Right atrium auricular region (tissue), 2 donors: ENCODE results near the gene ZNF160. TPM values are rescaled to one million over a fixed set of nuclear protein-coding genes. Genes with fewer than 3 reads are reported as not detected.

Experiments
- DNase-seq: peaks from one replicate; pipeline ENCODE4 v3.0.0-alpha.2; 2019; ENCODE audit warnings: low spot score
- H3K27ac ChIP-seq, 2 donors: fragments of 200-600 bp; sonication (generic); 1 replicate in 1 of 2; 2 replicates in 1 of 2; pipeline ENCODE4 v1.5.1; 2016 to 2019
- H3K27me3 ChIP-seq, 2 donors: fragments of 200-600 bp; sonication (generic); one replicate each; pipeline versions ENCODE4 v1.5.1 to v1.6.0; 2017 to 2019
- H3K36me3 ChIP-seq: fragments of 200-600 bp; sonication (generic); one replicate; pipeline ENCODE4 v1.5.1; 2016
- H3K4me1 ChIP-seq, 2 donors: fragments of 200-600 bp; sonication (generic); one replicate each; pipeline versions ENCODE4 v1.5.1 to v1.6.0; 2017 to 2019
- H3K4me3 ChIP-seq, 2 donors: fragments of 200-600 bp; sonication (generic); 1 replicate in 1 of 2; 2 replicates in 1 of 2; pipeline ENCODE4 v1.5.1; 2017 to 2019; ENCODE audit warnings: mild to moderate bottlenecking in 1 of 2, moderate library complexity in 1 of 2
- H3K9me3 ChIP-seq, 2 donors: fragments of 200-600 bp; sonication (generic); one replicate each; pipeline ENCODE4 v1.5.1; 2019
- CTCF ChIP-seq, 2 donors: fragments of 200-600 bp; sonication (generic); IDR thresholded peaks; one replicate each; pipeline ENCODE4 v1.5.1; 2019; ENCODE audit warnings: antibody characterized with exemption in 2 of 2
- total RNA-seq, 2 donors: library from RNA; depleted of rRNA; stranded (reverse); fragments of >200 nt; gene quantifications; one replicate each; pipeline ENCODE4 v1.1.0, GENCODE V29; 2016

The ZNF160 gene
- total RNA-seq, 2 donors from 2014 or later, result 16.6 to 19.2 TPM

- peak overlapping the region in 1 of 2 donors; percentile 39 for H3K27ac ChIP-seq
- peaks cover 0 to 10% of the 10 kb centered on the region in 2 donors for H3K4me1 ChIP-seq
- no peak for TF ChIP-seq CTCF (IDR thresholded peaks at IDR 0.05)
- H3K4me3 ChIP-seq, result no peak overlapping the region
- peaks cover 54% of the 10 kb centered on the region for H3K36me3 ChIP-seq
- H3K9me3 ChIP-seq, result peaks cover 0 to 6% of the 10 kb centered on the region in 2 donors
- DNase-seq, result no peak
- H3K27me3 ChIP-seq, result no peaks in the 10 kb centered on the region
Observed at GRCh38 chr19:53085496-53085895, 17.7 kb downstream of the ZNF160 start.

GRCh38 chr19:53082929-53083328 is 20.3 kb downstream of the ZNF160 start:
- Histone ChIP-seq H3K27me3 (no peaks in the 10 kb centered on the region), H3K4me1 (peaks cover 0 to 15% of the 10 kb centered on the region in 2 donors), H3K9me3 (peaks cover 0 to 8% of the 10 kb centered on the region in 2 donors), H3K27ac (no peak overlapping the region), H3K36me3 (peaks cover 39% of the 10 kb centered on the region), H3K4me3 (no peak overlapping the region)
- TF ChIP-seq CTCF (IDR thresholded peaks at IDR 0.05), result no peak
- DNase-seq, result no peak

- Histone ChIP-seq H3K27me3 (no peaks in the 10 kb centered on the region), H3K4me1 (peaks cover 0 to 15% of the 10 kb centered on the region in 2 donors), H3K36me3 (peaks cover 25% of the 10 kb centered on the region), H3K27ac (peak overlapping the region; percentile 42 to 54), H3K4me3 (no peak overlapping the region), H3K9me3 (peaks cover 0 to 8% of the 10 kb centered on the region in 2 donors)
- DNase-seq, result no peak
- no peak for TF ChIP-seq CTCF (IDR thresholded peaks at IDR 0.05)
Observed at GRCh38 chr19:53079313-53079924, 23.8 kb downstream of the ZNF160 start.

- Histone ChIP-seq H3K36me3 (peaks cover 27% of the 10 kb centered on the region), H3K27ac (peak overlapping the region in 1 of 2 donors; percentile 28), H3K9me3 (peaks cover 0 to 8% of the 10 kb centered on the region in 2 donors), H3K4me3 (no peak overlapping the region), H3K27me3 (no peaks in the 10 kb centered on the region), H3K4me1 (peaks cover 0 to 15% of the 10 kb centered on the region in 2 donors)
- DNase-seq, result no peak
- TF ChIP-seq CTCF (IDR thresholded peaks at IDR 0.05), result no peak
Observed at GRCh38 chr19:53078668-53079067, 24.6 kb downstream of the ZNF160 start.

- Histone ChIP-seq H3K4me3 (no peak overlapping the region), H3K4me1 (peaks cover 0 to 15% of the 10 kb centered on the region in 2 donors), H3K27me3 (no peaks in the 10 kb centered on the region), H3K27ac (peak overlapping the region in 1 of 2 donors; percentile 24), H3K36me3 (peaks cover 38% of the 10 kb centered on the region), H3K9me3 (peaks cover 0 to 8% of the 10 kb centered on the region in 2 donors)
- TF ChIP-seq CTCF (IDR thresholded peaks at IDR 0.05), result peak; percentile 71 to 83
- DNase-seq, result peak; percentile 61
Observed at GRCh38 chr19:53076984-53077383, 26.2 kb downstream of the ZNF160 start.

- H3K4me3 ChIP-seq, result no peak overlapping the region
- no peaks in the 10 kb centered on the region for H3K27me3 ChIP-seq
- TF ChIP-seq CTCF (IDR thresholded peaks at IDR 0.05), result no peak
- no peak for DNase-seq
- H3K36me3 ChIP-seq, result peaks cover 79% of the 10 kb centered on the region
- H3K4me1 ChIP-seq, result no peaks in the 10 kb centered on the region
- H3K27ac ChIP-seq, result no peak overlapping the region
- peaks cover 13 to 62% of the 10 kb centered on the region in 2 donors for H3K9me3 ChIP-seq
Observed at GRCh38 chr19:53068834-53069233, 34.4 kb downstream of the ZNF160 start.
